Measurements from ENCODE around the gene H2AZ2.
A peak's percentile ranks its signal among the peaks of the same experiment; 100 is the strongest.
"Not testable (repeated sequence)": the region's sequence is repeated elsewhere in the genome, so short reads cannot be mapped to it uniquely, and the experiment has no call there.

The H2AZ2 gene

DNA sequence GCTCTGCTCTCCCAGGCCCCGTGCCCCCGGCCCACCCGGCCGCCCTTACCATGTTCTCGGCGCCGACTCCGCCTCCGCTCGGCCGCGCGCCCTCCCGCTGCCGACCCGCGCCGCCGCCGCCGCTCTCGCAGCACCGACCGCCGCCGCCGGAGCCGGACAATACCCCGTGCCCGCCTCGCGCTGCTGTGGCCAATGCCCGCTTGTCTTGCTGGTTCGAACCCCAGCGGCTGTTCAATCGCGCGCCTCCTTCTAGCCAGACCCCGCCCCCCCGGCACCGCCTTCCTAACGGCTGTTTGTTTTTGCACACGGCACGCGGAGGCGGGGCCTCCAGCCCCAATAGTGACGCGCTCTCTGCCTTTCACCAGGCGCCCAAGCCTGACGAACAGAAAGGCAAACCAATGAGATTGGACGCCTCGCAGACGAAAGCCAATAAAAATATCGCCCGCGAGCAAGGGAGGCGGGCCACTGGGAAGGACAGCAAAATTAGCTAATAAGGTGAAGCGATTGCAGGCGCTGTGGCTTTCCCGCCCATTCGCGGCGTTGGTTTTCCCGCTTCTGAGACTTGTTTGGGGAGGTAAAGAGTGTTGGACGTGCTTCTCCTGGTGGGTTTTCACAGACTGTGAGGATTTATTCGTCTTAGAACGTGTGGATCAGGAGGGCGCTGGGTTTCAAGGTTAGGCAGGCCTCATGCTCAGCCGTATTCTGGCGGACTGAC lies at the start of gene H2AZ2:
TSS of gene H2AZ2 (minus strand) at position 168 of the 715 bp plus-strand sequence. CDS start at position 52, 116 bp downstream.
- peak; percentile 100 for DNase-seq

- DNase-seq = no peak
Measured at GRCh38 chr7:44897309-44897708, 49.4 kb upstream of the H2AZ2 start.

GRCh38 chr7:44894888-44895580 lies 47.1 kb upstream of the H2AZ2 start:
- DNase-seq = no peak

DNA sequence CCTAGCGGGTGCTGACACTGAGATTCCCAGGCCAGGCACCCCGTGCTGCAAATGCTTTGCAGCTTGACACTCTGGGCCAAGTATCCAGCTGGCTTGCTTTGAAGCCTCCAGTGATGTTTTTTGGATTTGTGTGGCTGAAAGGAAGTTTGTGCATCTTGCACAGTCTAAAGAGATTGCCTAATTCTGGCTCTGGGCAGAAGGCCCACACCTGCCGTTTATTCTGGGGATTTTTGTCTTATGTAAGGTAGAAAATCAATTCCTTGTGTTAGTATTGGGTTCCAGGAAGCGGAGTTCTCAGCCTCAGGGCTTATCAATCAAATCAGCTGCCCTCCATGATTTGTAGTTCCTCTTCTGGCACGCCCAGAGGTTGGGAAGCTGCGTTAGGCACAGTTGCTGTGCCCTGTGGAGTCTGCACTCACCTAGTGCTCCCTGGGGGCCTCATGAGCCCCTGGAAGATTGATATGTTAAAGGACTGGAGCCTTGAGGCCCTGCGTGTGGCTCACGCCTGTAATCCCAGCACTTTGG lies 45.9 kb upstream of the H2AZ2 start:
- no peak for DNase-seq

DNA sequence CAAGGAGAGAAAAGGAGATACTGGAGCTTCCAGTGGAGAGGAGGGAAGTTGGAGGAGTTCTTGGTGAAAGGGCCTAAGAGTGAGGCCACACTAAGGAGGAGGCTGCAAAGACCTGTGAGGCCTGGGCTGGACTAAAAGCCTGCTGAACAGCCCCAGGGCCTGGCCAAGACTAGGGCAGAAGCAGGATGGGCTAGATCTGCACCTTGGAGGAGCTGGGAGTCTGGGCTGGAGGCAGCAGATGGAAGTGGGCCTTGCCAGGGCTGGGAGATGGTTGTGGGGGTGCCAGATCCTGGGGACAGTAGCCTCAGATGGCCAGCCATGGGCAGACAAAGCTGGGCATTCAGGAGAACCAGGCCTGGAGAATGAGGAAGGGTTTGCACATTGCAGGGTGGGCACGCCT lies 43.9 kb upstream of the H2AZ2 start:
- no peak for DNase-seq

GRCh38 chr7:44891372-44891771 lies 43.5 kb upstream of the H2AZ2 start:
- peak in 1 of 2 donors; percentile 7 for DNase-seq

GRCh38 chr7:44889086-44889781 lies 41.3 kb upstream of the H2AZ2 start:
- no peak for DNase-seq

DNA sequence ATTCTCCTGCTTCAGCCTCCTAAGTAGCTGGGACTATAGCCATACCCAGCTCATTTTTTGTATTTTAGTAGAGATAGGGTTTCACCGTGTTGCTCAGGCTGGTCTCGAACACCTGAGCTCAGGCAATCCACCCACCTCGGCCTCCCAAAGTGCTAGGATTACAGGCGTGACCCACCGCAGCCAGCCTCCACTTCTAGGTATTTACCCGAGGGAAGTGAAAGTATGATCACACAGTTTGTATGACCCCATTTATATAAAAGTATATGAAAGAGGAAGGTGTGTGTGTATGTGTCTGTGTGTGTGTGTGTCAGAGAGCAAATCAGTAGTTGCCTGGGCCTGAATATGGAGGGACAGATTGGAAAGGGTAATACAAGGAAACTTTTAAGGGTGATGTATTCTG lies 39.4 kb upstream of the H2AZ2 start:
- DNase-seq = no peak

GRCh38 chr7:44885394-44886317 lies 37.8 kb upstream of the H2AZ2 start, which contains the start of gene PURB:
PURB (minus strand) TSS chr7:44885530; CDS start chr7:44885348, 182 bp downstream.
- DNase-seq = peak; percentile 95 to 97

DNA sequence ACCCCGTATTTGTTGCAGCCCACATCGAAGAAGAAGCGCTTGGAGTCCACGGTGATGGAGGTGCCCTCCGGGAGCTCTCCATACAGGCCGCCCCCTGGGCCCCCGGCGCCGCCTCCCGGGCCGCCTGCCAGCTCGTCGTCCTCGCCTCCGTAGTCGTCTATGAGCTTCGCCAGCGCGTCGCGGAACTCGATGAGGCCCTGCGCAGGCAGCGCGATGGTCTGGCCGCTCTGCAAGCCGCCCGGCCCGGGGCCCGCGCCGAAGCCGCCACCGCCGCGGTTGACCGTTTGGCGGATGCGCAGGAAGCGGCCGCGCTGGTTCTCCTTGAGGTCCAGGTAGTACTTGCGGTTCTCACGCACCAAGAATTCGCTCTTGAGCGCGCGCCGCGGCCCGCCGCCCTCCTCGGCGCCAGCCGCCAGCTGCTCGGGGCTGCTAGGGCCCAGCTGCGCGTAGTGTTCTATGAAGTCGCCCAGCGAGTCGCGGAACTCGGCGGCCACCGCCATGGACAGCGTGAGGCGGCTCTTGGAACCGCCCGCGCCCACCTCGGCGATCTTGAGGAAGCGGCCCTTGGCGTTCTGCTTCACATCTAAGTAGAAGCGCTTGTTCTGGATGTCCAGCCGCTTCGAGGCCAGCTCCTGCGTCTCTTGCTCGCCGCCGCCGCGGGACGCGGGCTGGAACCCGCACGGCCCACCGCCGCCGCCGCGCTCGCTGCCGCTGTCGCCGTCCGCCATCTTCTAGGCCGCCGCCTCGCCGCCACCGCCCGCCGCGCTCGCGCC lies 36.9 kb upstream of the H2AZ2 start:
- DNase-seq = peak; percentile 23 to 39

- no peak for DNase-seq
Measured at GRCh38 chr7:44883961-44884620, 36.2 kb upstream of the H2AZ2 start.

GRCh38 chr7:44882899-44883298 lies 35.0 kb upstream of the H2AZ2 start:
- no peak for DNase-seq

GRCh38 chr7:44881610-44882009 lies 33.7 kb upstream of the H2AZ2 start:
- no peak for DNase-seq

- DNase-seq = no peak
Measured at GRCh38 chr7:44881066-44881600, 33.2 kb upstream of the H2AZ2 start.

- no peak for DNase-seq
Measured at GRCh38 chr7:44880317-44881018, 32.6 kb upstream of the H2AZ2 start.

DNA sequence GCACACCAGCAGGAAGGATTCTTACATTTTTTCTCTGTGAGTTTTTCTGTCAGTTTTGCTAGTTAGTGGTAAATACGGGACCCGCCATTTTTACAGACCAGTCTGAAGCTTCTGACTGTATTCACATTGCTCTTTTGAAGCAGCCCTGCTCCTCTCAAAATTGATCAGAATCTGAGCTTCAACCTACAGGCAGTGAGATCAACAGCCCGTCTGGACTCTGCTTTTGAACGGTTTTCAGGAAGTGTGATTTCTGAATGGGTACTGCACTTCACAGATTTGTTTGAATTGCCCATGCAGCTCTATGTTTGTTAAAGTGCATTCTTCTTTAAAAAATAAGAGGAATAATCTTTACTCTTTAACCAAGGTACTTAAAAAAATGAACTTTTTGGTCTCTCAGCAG lies 28.5 kb upstream of the H2AZ2 start:
- DNase-seq = no peak

DNA sequence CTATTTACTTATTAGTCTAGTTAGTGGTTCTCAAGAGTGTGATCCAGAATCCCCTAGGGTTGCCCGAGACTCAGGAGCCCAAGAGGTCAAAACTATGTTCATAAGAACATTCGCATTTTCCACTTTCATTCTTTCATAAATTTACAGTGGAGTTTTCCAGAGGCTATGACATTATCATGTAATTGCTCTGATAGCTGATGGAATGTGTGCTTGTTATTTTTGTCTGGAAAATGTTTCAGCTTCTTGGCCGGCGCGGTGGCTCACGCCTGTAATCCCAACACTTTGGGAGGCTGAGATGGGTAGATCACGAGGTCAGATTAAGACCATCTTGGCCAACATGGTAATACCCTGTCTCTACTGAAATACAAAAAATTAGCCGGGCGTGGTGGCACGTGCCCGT lies 27.4 kb upstream of the H2AZ2 start:
- DNase-seq = no peak

GRCh38 chr7:44872787-44873186 lies 24.9 kb upstream of the H2AZ2 start:
- no peak for DNase-seq

GRCh38 chr7:44871918-44872317 lies 24.0 kb upstream of the H2AZ2 start:
- not testable (repeated sequence) for DNase-seq

DNA sequence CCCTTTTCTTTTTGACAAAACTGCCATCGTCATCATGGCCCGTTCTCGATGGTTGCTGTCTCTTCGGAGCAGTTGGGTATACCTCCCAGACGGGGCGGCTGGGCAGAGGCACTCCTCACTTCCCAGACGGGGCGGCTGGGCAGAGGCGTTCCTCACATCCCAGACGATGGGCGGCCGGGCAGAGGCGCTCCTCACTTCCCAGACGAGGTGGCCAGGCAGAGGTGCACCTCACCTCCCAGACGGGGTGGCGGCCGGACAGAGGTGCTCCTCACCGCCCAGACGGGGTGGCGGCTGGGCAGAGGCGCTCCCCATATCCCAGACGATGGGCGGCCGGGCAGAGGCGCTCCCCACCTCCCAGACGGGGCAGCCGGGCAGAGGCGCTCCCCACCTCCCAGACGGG lies 22.9 kb upstream of the H2AZ2 start:
- not testable (repeated sequence) for DNase-seq
